Stimulated activated CD4-positive, alpha-beta T cell treated with anti-CD3 and anti-CD28 coated beads, Interleukin-1b, Interleukin-23, amount 100 ng/mL, for 48 hours (primary cell): Measurements from ENCODE around the gene MFSD6.
"Not testable (repeated sequence)": the region's sequence is repeated elsewhere in the genome, so short reads cannot be mapped to it uniquely, and the experiment has no call there.

Source experiments
- DNase-seq: peaks from one replicate; pipeline ENCODE4 v3.0.0-alpha.2; 2020

The MFSD6 gene

GRCh38 chr2:190504912-190505311, 96.8 kb downstream of the MFSD6 start:
- no peak for DNase-seq

GRCh38 chr2:190505696-190506095, 97.5 kb downstream of the MFSD6 start:
- no peak for DNase-seq

- DNase-seq = no peak
Observed at GRCh38 chr2:190506666-190507065, 98.5 kb downstream of the MFSD6 start.

- DNase-seq = no peak
Observed at GRCh38 chr2:190507135-190507534, 99.0 kb downstream of the MFSD6 start.

GRCh38 chr2:190509895-190510294, 101.7 kb downstream of the MFSD6 start:
- DNase-seq = not testable (repeated sequence)

GRCh38 chr2:190511104-190511503, 102.9 kb downstream of the MFSD6 start:
- no peak for DNase-seq

GRCh38 chr2:190512539-190513095, 104.5 kb downstream of the MFSD6 start:
- no peak for DNase-seq

GRCh38 chr2:190513877-190514276, 105.7 kb downstream of the MFSD6 start:
- DNase-seq = no peak

- DNase-seq = no peak
Observed at GRCh38 chr2:190514676-190515075, 106.5 kb downstream of the MFSD6 start.

- DNase-seq = no peak
Observed at GRCh38 chr2:190515687-190516086, 107.5 kb downstream of the MFSD6 start.

- no peak for DNase-seq
Observed at GRCh38 chr2:190517468-190517867, 109.3 kb downstream of the MFSD6 start.

- no peak for DNase-seq
Observed at GRCh38 chr2:190519975-190520767, 112.0 kb downstream of the MFSD6 start.

GRCh38 chr2:190524928-190525327, 116.8 kb downstream of the MFSD6 start:
- no peak for DNase-seq

- no peak for DNase-seq
Observed at GRCh38 chr2:190526105-190526750, 118.1 kb downstream of the MFSD6 start.

- no peak for DNase-seq
Observed at GRCh38 chr2:190527214-190527613, 119.1 kb downstream of the MFSD6 start.

GRCh38 chr2:190527918-190528317, 119.8 kb downstream of the MFSD6 start:
- no peak for DNase-seq

- no peak for DNase-seq
Observed at GRCh38 chr2:190528521-190529001, 120.4 kb downstream of the MFSD6 start.

GRCh38 chr2:190529486-190530247, 121.5 kb downstream of the MFSD6 start:
- DNase-seq = no peak

- no peak for DNase-seq
Observed at GRCh38 chr2:190530248-190530900, 122.2 kb downstream of the MFSD6 start.

GRCh38 chr2:190532581-190532980, 124.4 kb downstream of the MFSD6 start:
- no peak for DNase-seq

- no peak for DNase-seq
Observed at GRCh38 chr2:190533175-190533967, 125.2 kb downstream of the MFSD6 start.

- DNase-seq = peak; percentile 64
Observed at GRCh38 chr2:190533968-190534309, 125.8 kb downstream of the MFSD6 start.
